Measurements from ENCODE around the gene APLNR. TPM values are rescaled to one million over a fixed set of nuclear protein-coding genes. Genes with fewer than 3 reads are reported as not detected.

The APLNR gene
- total and polyA plus RNA-seq, 2 experiments from 2014 or later, result 0.18 TPM; not detected in 1

GRCh38 chr11:57256119-57256518, 19.1 kb upstream of the APLNR start:
- Histone ChIP-seq H3K27me3 (replicated peaks; ENCODE audit: insufficient read depth) (no peaks in the 10 kb centered on the region), H3K9me2 (ENCODE audit: insufficient read depth) (no peaks in the 10 kb centered on the region), H3F3A (ENCODE audit: insufficient read depth) (peaks cover 12% of the 10 kb centered on the region; the same call in 1 of the 2 replicates), H3K27ac (no peak overlapping the region), H3K79me2 (ENCODE audit: insufficient read depth) (no peaks in the 10 kb centered on the region), H3K9ac (no peak overlapping the region), H3K4me1 (ENCODE audit: insufficient read depth) (peaks cover 19% of the 10 kb centered on the region), H2AFZ (no peak overlapping the region), H4K20me1 (ENCODE audit: insufficient read depth) (no peaks in the 10 kb centered on the region), H3K9me3 (ENCODE audit: low read depth) (no peaks in the 10 kb centered on the region), H3K36me3 (ENCODE audit: low read depth) (no peaks in the 10 kb centered on the region), H3K4me3 (no peak overlapping the region), H3K4me2 (ENCODE audit: unreplicated experiment) (peak overlapping the region; percentile 10)
- in situ Hi-C loops (cut with MboI), result no loop called here
- DNase-seq, result no peak
- no peak for TF ChIP-seq EZH2phosphoT487 (IDR thresholded peaks at IDR 0.05; ENCODE audit: insufficient read depth, low read depth)
- TF ChIP-seq EZH2 (IDR thresholded peaks at IDR 0.05; ENCODE audit: insufficient read depth, poor library complexity, severe bottlenecking), result no peak

GRCh38 chr11:57255618-57256017, 18.6 kb upstream of the APLNR start:
- Histone ChIP-seq H2AFZ (no peak overlapping the region), H3K4me3 (no peak overlapping the region), H3K27me3 (replicated peaks; ENCODE audit: insufficient read depth) (no peaks in the 10 kb centered on the region), H3K79me2 (ENCODE audit: insufficient read depth) (no peaks in the 10 kb centered on the region), H3K4me1 (ENCODE audit: insufficient read depth) (peaks cover 19% of the 10 kb centered on the region), H3K9me2 (ENCODE audit: insufficient read depth) (no peaks in the 10 kb centered on the region), H3K9ac (no peak overlapping the region), H3K36me3 (ENCODE audit: low read depth) (no peaks in the 10 kb centered on the region), H3K4me2 (ENCODE audit: unreplicated experiment) (peak overlapping the region; percentile 10), H3K9me3 (ENCODE audit: low read depth) (no peaks in the 10 kb centered on the region), H3K27ac (no peak overlapping the region), H3F3A (ENCODE audit: insufficient read depth) (peaks cover 12% of the 10 kb centered on the region; the same call in 1 of the 2 replicates), H4K20me1 (ENCODE audit: insufficient read depth) (no peaks in the 10 kb centered on the region)
- TF ChIP-seq EZH2 (IDR thresholded peaks at IDR 0.05; ENCODE audit: insufficient read depth, poor library complexity, severe bottlenecking) (no peak), EZH2phosphoT487 (IDR thresholded peaks at IDR 0.05; ENCODE audit: insufficient read depth, low read depth) (no peak)
- WGBS, 2 experiments (ENCODE audit: low coverage in 1 of 2, low lambda C conversion rate in 2 of 2, missing lambda C conversion rate in 2 of 2), result 0% methylated on average over 1 of the region's 1 CpG
- DNase-seq, result peak; percentile 73
- in situ Hi-C loops (cut with MboI), result no loop called here

- H2AFZ ChIP-seq, result no peak overlapping the region
- H3K27me3 ChIP-seq (replicated peaks; ENCODE audit: insufficient read depth), result no peaks in the 10 kb centered on the region
- H3K9me2 ChIP-seq (ENCODE audit: insufficient read depth), result no peaks in the 10 kb centered on the region
- H4K20me1 ChIP-seq (ENCODE audit: insufficient read depth), result no peaks in the 10 kb centered on the region
- no peak overlapping the region for H3K9ac ChIP-seq
- H3K27ac ChIP-seq, result no peak overlapping the region
- in situ Hi-C loops (cut with MboI), result no loop called here
- DNase-seq, result no peak
- H3K79me2 ChIP-seq (ENCODE audit: insufficient read depth), result no peaks in the 10 kb centered on the region
- no peak for TF ChIP-seq EZH2 (IDR thresholded peaks at IDR 0.05; ENCODE audit: insufficient read depth, poor library complexity, severe bottlenecking)
- TF ChIP-seq EZH2phosphoT487 (IDR thresholded peaks at IDR 0.05; ENCODE audit: insufficient read depth, low read depth), result no peak
- H3K4me3 ChIP-seq, result no peak overlapping the region
- H3K9me3 ChIP-seq (ENCODE audit: low read depth), result no peaks in the 10 kb centered on the region
- H3F3A ChIP-seq (ENCODE audit: insufficient read depth), result peaks cover 12% of the 10 kb centered on the region; the same call in 1 of the 2 replicates
- no peaks in the 10 kb centered on the region for H3K36me3 ChIP-seq (ENCODE audit: low read depth)
- no peak overlapping the region for H3K4me2 ChIP-seq (ENCODE audit: unreplicated experiment)
- H3K4me1 ChIP-seq (ENCODE audit: insufficient read depth), result peaks cover 19% of the 10 kb centered on the region
These were observed 17.6 kb upstream of the APLNR start for GRCh38 chr11:57254631-57255030.

GRCh38 chr11:57251491-57252104, 14.5 kb upstream of the APLNR start:
- no peaks in the 10 kb centered on the region for H3K27me3 ChIP-seq (replicated peaks; ENCODE audit: insufficient read depth)
- H3K79me2 ChIP-seq (ENCODE audit: insufficient read depth), result no peaks in the 10 kb centered on the region
- peaks cover 15% of the 10 kb centered on the region; the same call in 1 of the 2 replicates for H3F3A ChIP-seq (ENCODE audit: insufficient read depth)
- no peak overlapping the region for H2AFZ ChIP-seq
- H3K9me3 ChIP-seq (ENCODE audit: low read depth), result no peaks in the 10 kb centered on the region
- no peaks in the 10 kb centered on the region for H4K20me1 ChIP-seq (ENCODE audit: insufficient read depth)
- no peak overlapping the region for H3K27ac ChIP-seq
- no peak for TF ChIP-seq EZH2phosphoT487 (IDR thresholded peaks at IDR 0.05; ENCODE audit: insufficient read depth, low read depth)
- no peak for TF ChIP-seq EZH2 (IDR thresholded peaks at IDR 0.05; ENCODE audit: insufficient read depth, poor library complexity, severe bottlenecking)
- H3K9me2 ChIP-seq (ENCODE audit: insufficient read depth), result no peaks in the 10 kb centered on the region
- no peak overlapping the region for H3K4me3 ChIP-seq
- H3K4me2 ChIP-seq (ENCODE audit: unreplicated experiment), result no peak overlapping the region
- WGBS, 2 experiments (ENCODE audit: low coverage in 1 of 2, low lambda C conversion rate in 2 of 2, missing lambda C conversion rate in 2 of 2), result 29 to 33% methylated on average over 5 of the region's 5 CpGs
- peak; percentile 55 for DNase-seq
- H3K4me1 ChIP-seq (ENCODE audit: insufficient read depth), result peaks cover 23% of the 10 kb centered on the region
- no peak overlapping the region for H3K9ac ChIP-seq
- in situ Hi-C loops (cut with MboI), result no loop called here
- no peaks in the 10 kb centered on the region for H3K36me3 ChIP-seq (ENCODE audit: low read depth)

GRCh38 chr11:57251037-57251436, 14.0 kb upstream of the APLNR start:
- H3K27me3 ChIP-seq (replicated peaks; ENCODE audit: insufficient read depth), result no peaks in the 10 kb centered on the region
- no peak overlapping the region for H3K4me2 ChIP-seq (ENCODE audit: unreplicated experiment)
- H3K79me2 ChIP-seq (ENCODE audit: insufficient read depth), result no peaks in the 10 kb centered on the region

More at GRCh38 chr11:57251037-57251436, 14.0 kb upstream of the APLNR start:
- H3K9me3 ChIP-seq (ENCODE audit: low read depth), result no peaks in the 10 kb centered on the region
- peaks cover 22% of the 10 kb centered on the region for H3K4me1 ChIP-seq (ENCODE audit: insufficient read depth)
- in situ Hi-C loops (cut with MboI), result no loop called here
- no peaks in the 10 kb centered on the region for H3K9me2 ChIP-seq (ENCODE audit: insufficient read depth)
- no peak overlapping the region for H3K4me3 ChIP-seq
- H3F3A ChIP-seq (ENCODE audit: insufficient read depth), result peaks cover 14% of the 10 kb centered on the region; the same call in 1 of the 2 replicates
- no peak overlapping the region for H3K27ac ChIP-seq
- DNase-seq, result no peak
- no peaks in the 10 kb centered on the region for H3K36me3 ChIP-seq (ENCODE audit: low read depth)
- H4K20me1 ChIP-seq (ENCODE audit: insufficient read depth), result no peaks in the 10 kb centered on the region
- no peak overlapping the region for H3K9ac ChIP-seq
- 61 to 67% methylated on average over 2 of the region's 2 CpGs for WGBS, 2 experiments (ENCODE audit: low coverage in 1 of 2, low lambda C conversion rate in 2 of 2, missing lambda C conversion rate in 2 of 2)
- no peak overlapping the region for H2AFZ ChIP-seq
- TF ChIP-seq EZH2phosphoT487 (IDR thresholded peaks at IDR 0.05; ENCODE audit: insufficient read depth, low read depth), result no peak
- TF ChIP-seq EZH2 (IDR thresholded peaks at IDR 0.05; ENCODE audit: insufficient read depth, poor library complexity, severe bottlenecking), result no peak
